RWPE2 (cell line): ENCODE measurements around the gene GPR171.
"Not testable (repeated sequence)": the region's sequence is repeated elsewhere in the genome, so short reads cannot be mapped to it uniquely, and the experiment has no call there.

Experiments
- ATAC-seq: fragments of 200-7000 bp; cut with Tn5 transposase; 3 replicates; pipeline ENCODE4 v1.9.1; 2021; ENCODE audit warnings: low read depth
- DNase-seq: peaks from one replicate; pipeline ENCODE4 v3.0.0-alpha.2; 2020; ENCODE audit warnings: low spot score
- H3K27ac ChIP-seq: fragments of 450-650 bp; 2 replicates; pipeline ENCODE4 v1.5.1; 2017; ENCODE audit warnings: mild to moderate bottlenecking; ENCODE audit not compliant: poor library complexity, severe bottlenecking
- H3K27me3 ChIP-seq: fragments of 250-450 bp; sonication (Bioruptor Pico); 2 replicates; pipeline ENCODE4 v1.5.1; 2021; ENCODE audit warnings: mild to moderate bottlenecking, moderate library complexity; ENCODE audit not compliant: insufficient read depth, poor library complexity, severe bottlenecking
- H3K36me3 ChIP-seq: fragments of 250-450 bp; sonication (Bioruptor Pico); 2 replicates; pipeline ENCODE4 v1.5.1; 2020; ENCODE audit warnings: low read depth, mild to moderate bottlenecking, moderate library complexity
- H3K4me1 ChIP-seq: fragments of 250-450 bp; sonication (Bioruptor Pico); 2 replicates; pipeline ENCODE4 v1.5.1; 2021; ENCODE audit warnings: mild to moderate bottlenecking, moderate library complexity; ENCODE audit not compliant: insufficient read depth, poor library complexity, severe bottlenecking
- H3K4me3 ChIP-seq: fragments of 250-450 bp; sonication (Bioruptor Pico); 2 replicates; pipeline ENCODE4 v1.5.1; 2021; ENCODE audit warnings: mild to moderate bottlenecking, moderate library complexity; ENCODE audit not compliant: severe bottlenecking
- H3K9me3 ChIP-seq: fragments of 250-450 bp; sonication (Bioruptor Pico); 2 replicates; pipeline ENCODE4 v1.5.1; 2021; ENCODE audit warnings: mild to moderate bottlenecking, moderate library complexity; ENCODE audit not compliant: severe bottlenecking
- CTCF ChIP-seq: fragments of 450-650 bp; IDR thresholded peaks from one replicate; pipeline ENCODE4 v1.5.1; 2017; ENCODE audit warnings: mild to moderate bottlenecking, moderate library complexity; ENCODE audit not compliant: poor library complexity, severe bottlenecking

GPR171 gene

DNA sequence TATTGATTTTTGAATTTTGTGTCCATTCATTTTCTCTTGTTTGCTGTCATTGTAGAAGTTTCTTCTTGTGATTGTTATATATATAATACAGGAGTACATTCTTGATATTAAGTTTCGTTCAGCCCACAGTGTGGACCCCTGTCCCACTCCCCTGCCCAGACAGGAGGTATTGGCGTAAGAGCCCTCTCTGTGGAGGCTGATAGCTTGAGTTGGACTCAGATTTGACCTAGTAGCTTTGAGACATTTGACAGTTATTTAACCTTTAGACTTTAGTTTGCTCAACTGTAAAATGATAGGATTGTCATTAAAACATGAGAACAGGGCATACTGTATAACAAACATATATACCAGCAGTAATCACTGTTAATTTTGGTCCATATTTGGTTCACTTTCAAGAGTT is 27.1 kb downstream of the GPR171 start:
- TF ChIP-seq CTCF, result no peak
- no peak for DNase-seq
- no peak overlapping the region for H3K4me3 ChIP-seq
- H3K27me3 ChIP-seq, result no peaks in the 10 kb centered on the region
- H3K9me3 ChIP-seq, result no peaks in the 10 kb centered on the region
- ATAC-seq, result no peak
- H3K27ac ChIP-seq, result no peak overlapping the region
- no peaks in the 10 kb centered on the region for H3K36me3 ChIP-seq
- no peaks in the 10 kb centered on the region for H3K4me1 ChIP-seq

- Histone ChIP-seq H3K27ac (no peak overlapping the region), H3K36me3 (no peaks in the 10 kb centered on the region), H3K4me3 (no peak overlapping the region), H3K27me3 (no peaks in the 10 kb centered on the region), H3K4me1 (no peaks in the 10 kb centered on the region), H3K9me3 (no peaks in the 10 kb centered on the region)
- no peak for TF ChIP-seq CTCF
- ATAC-seq (no peak), DNase-seq (no peak)
Measured at GRCh38 chr3:151174351-151174750, 28.7 kb downstream of the GPR171 start.

DNA sequence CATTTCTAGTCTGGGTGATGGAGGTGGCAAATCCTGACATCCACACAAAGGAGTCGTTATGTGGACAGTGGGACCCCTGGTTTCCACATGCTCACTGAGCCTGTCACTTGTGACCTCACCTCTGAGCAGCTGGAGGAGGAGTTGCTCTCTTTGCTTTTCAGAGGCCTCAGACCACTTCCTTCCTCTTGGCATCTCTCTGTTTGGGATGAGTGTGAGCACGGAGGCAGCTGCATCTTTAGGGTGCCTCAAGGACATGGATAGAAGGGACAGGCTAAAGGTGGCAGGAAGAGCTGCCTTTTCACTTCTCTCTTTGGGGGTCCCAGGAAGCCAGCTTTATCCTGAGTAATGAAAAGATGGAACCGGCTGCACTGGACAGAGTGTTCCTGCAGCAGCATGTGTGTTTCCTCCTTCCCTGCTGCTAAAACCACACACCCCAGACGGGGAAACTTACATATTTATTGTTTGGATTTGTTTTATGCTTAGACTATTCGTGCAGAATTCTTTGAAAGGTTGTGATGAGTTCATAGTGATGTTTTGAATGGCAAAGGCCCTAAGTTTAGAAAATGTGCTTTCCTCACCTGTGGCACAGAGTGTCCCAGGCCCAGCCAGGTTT is 31.8 kb downstream of the GPR171 start:
- TF ChIP-seq CTCF, result no peak
- no peak for DNase-seq
- Histone ChIP-seq H3K4me3 (no peak overlapping the region), H3K36me3 (no peaks in the 10 kb centered on the region), H3K27ac (no peak overlapping the region), H3K9me3 (no peaks in the 10 kb centered on the region), H3K4me1 (no peaks in the 10 kb centered on the region), H3K27me3 (no peaks in the 10 kb centered on the region)
- no peak for ATAC-seq

GRCh38 chr3:151169948-151170679 is 32.9 kb downstream of the GPR171 start:
- not testable (repeated sequence) for DNase-seq, H3K36me3 ChIP-seq, H3K4me1 ChIP-seq, ATAC-seq, H3K9me3 ChIP-seq, H3K27ac ChIP-seq, H3K27me3 ChIP-seq, H3K4me3 ChIP-seq

DNA sequence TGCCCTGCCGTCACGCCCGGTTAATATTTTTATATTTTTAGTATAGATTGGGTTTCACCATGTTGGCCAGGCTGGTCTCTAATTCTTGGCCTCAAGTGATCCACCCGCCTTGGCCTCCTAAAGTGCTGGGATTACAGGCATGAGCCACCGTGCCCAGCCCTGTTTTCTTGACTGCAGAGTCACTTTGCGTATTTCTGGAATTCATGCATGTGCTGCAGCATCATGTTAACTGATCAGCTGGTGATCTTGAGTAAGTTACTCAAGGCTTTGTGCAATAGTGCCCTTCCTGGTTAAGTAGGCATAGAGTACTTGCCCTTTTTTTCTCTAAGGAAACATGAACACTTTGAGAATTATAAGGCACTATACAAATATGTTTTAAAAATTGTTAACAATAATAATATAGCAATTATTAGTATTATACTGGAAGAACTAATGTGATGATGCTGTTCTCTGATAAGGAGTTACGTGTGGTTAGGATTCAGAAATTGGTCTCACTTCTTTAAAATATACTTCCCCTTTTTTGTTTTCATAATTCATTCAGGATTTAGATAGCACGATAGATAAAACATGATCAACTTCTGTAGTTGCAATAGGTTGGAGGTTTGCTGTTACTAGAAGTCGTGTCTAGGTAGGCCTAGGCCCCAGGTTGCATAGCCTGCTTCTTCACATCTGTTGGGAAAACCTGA is 33.6 kb downstream of the GPR171 start:
- H3K9me3 ChIP-seq, result no peaks in the 10 kb centered on the region
- no peak for ATAC-seq
- H3K4me3 ChIP-seq, result no peak overlapping the region
- H3K36me3 ChIP-seq, result no peaks in the 10 kb centered on the region
- no peak overlapping the region for H3K27ac ChIP-seq
- no peak for TF ChIP-seq CTCF
- no peak for DNase-seq
- H3K27me3 ChIP-seq, result no peaks in the 10 kb centered on the region
- no peaks in the 10 kb centered on the region for H3K4me1 ChIP-seq
